ENCODE measurements around the gene RASSF4. TPM values are rescaled to one million over a fixed set of nuclear protein-coding genes. Genes with fewer than 3 reads are reported as not detected.

RASSF4 gene
- total and polyA plus RNA-seq, 3 experiments from 2014 or later, result 0.85 to 2.8 (median 2.8) TPM

GRCh38 chr10:44935966-44936295, 23.7 kb upstream of the RASSF4 start:
- no peak overlapping the region for H3K27ac ChIP-seq (ENCODE audit: low read depth, low read length)
- peaks cover 0 to 22% of the 10 kb centered on the region in 2 donors for H3K27me3 Mint-ChIP-seq
- H3K9me3 ChIP-seq (ENCODE audit: low read length), result no peaks in the 10 kb centered on the region
- ChIA-PET CTCF (interaction anchor here (2.0 kb wide), 1 partner anchor 38 kb away, joined by 7 read pairs; no protein-coding TSS in a partner anchor), POLR2A (no interaction called here)
- no peaks in the 10 kb centered on the region for H3K4me1 ChIP-seq (ENCODE audit: insufficient read depth, low read length)
- H3K36me3 Mint-ChIP-seq, result peaks cover 0 to under 1% (median 0%) of the 10 kb centered on the region in 3 donors
- H3K4me3 Mint-ChIP-seq, result no peak overlapping the region
- DNase-seq, result no peak
- H3K36me3 ChIP-seq (ENCODE audit: insufficient read depth, low read length), result no peaks in the 10 kb centered on the region
- no peaks in the 10 kb centered on the region for H3K27me3 ChIP-seq (ENCODE audit: insufficient read depth, low read length, poor library complexity, severe bottlenecking)
- H3K4me1 Mint-ChIP-seq, result peaks cover 0 to 4% (median 0%) of the 10 kb centered on the region in 3 donors
- H3K9me3 Mint-ChIP-seq, result peaks cover 0 to 5% (median 0%) of the 10 kb centered on the region in 5 donors
- H3K4me3 ChIP-seq (ENCODE audit: low read length), result no peak overlapping the region
- H3K27ac Mint-ChIP-seq, result peak overlapping the region in 2 of 8 donors; percentile 76 to 79

DNA sequence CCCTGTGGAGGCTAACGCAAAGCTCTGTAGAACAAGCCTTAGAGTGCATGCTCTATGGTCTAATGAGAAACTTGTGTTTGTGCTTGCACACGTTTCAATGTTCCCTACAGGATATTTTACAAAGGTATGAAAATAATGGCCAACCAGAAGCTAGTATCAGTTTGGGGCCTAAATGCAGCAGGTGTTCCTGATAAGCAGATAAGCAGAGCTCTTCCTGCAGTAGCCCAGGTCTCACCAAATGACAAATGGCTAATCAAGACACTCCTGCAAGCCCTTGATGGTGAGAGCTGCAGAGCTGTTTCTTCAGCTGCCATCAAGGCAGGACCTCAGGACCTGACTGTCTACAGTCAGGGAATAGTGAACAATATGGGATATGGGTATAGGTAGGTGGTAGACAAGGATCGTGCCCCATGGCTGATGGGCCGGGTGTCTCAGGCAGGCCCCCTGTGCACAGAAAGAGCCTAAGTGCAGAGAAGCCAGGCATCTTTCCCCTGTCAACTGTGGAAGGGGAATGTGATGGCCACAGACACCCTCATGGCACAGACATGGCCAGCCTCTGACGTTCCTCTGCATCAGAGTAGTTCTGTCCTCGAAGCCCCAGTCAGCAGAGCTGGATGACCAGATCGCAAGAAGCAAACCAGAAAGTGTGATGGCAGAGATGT, 23.2 kb upstream of the RASSF4 start:
- Mint-ChIP-seq H3K4me1 (peaks cover 0 to 4% (median 0%) of the 10 kb centered on the region in 3 donors), H3K4me3 (no peak overlapping the region), H3K36me3 (peaks cover 0 to 4% (median 0%) of the 10 kb centered on the region in 3 donors), H3K27me3 (peaks cover under 1 to 27% of the 10 kb centered on the region in 2 donors), H3K27ac (no peak overlapping the region), H3K9me3 (peaks cover 0 to 7% (median 5%) of the 10 kb centered on the region in 5 donors)
- no peaks in the 10 kb centered on the region for H3K36me3 ChIP-seq (ENCODE audit: insufficient read depth, low read length)
- DNase-seq, result no peak
- H3K9me3 ChIP-seq (ENCODE audit: low read length), result no peaks in the 10 kb centered on the region
- no peak overlapping the region for H3K4me3 ChIP-seq (ENCODE audit: low read length)
- ChIA-PET POLR2A (no interaction called here), CTCF (interaction anchor here (2.0 kb wide), 1 partner anchor 37 kb away, joined by 7 read pairs; no protein-coding TSS in a partner anchor)
- H3K4me1 ChIP-seq (ENCODE audit: insufficient read depth, low read length), result no peaks in the 10 kb centered on the region
- no peak overlapping the region for H3K27ac ChIP-seq (ENCODE audit: low read depth, low read length)
- H3K27me3 ChIP-seq (ENCODE audit: insufficient read depth, low read length, poor library complexity, severe bottlenecking), result no peaks in the 10 kb centered on the region

DNA sequence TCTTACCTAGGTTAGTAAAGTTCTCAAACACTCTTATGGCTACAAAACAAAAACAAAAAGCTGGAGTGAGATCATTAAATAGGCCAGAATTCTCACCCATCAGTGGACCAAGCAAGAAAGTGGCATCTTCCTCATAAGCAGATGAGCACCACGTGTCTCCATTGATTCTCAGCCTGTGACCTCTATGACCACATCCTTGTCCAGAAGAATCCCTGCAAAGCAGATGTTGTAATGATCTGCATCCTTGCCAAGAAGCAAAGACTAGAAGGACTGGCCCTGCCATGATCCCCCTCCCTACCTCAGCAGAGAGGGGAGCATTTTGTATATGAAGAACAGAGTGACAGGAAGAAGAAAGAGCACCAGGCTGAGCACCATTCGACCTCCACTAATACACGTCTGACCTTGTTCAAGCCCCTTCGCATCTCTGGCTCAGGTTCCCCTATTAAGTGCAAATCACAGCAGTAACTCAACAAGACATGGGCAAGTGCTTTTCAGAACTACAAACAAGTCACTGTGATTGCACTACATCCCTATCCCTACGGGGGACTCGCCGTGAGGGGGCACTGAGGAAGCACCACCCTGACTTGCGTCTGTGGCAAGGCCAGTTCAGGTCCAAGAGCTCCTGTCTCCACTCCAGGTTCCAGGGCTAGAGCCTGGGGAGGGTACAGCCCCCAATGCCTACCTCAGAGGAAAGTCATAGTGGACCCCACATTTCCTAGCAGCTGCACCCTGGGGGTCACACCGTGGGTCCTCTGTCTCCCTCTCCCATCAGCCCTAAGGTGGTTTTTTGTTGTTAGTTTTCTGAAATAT, 22.2 kb upstream of the RASSF4 start:
- no peak overlapping the region for H3K27ac ChIP-seq (ENCODE audit: low read depth, low read length)
- H3K9me3 ChIP-seq (ENCODE audit: low read length), result no peaks in the 10 kb centered on the region
- peaks cover 0 to 11% (median 5%) of the 10 kb centered on the region in 5 donors for H3K9me3 Mint-ChIP-seq

DNA sequence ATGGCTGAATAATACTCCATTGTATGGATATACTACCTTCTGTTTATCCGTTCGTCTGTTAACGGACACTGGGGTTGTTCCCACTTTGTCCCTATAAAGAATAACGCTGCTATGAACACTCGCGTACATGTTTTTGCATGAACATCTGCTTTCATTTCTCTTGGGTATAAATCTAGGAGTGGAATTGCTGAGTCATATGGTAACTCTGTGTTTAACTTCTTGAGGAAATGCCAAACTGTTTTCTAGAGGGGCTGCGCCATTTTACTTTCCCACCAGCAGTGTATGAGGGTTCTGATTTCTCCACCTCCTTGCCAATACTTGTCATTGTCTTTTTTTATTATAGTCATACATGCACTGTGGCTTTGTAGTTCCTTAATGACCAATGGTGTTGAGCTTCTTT, 20.6 kb upstream of the RASSF4 start:
- H3K36me3 ChIP-seq (ENCODE audit: insufficient read depth, low read length), result no peaks in the 10 kb centered on the region
- Mint-ChIP-seq H3K27ac (no peak overlapping the region), H3K4me1 (peaks cover 0 to 4% (median 0%) of the 10 kb centered on the region in 3 donors), H3K27me3 (peaks cover 7 to 41% of the 10 kb centered on the region in 2 donors), H3K36me3 (peaks cover 0 to 7% (median 0%) of the 10 kb centered on the region in 3 donors), H3K4me3 (no peak overlapping the region), H3K9me3 (peaks cover 6 to 19% (median 12%) of the 10 kb centered on the region in 5 donors)
- no peak for DNase-seq
- H3K4me1 ChIP-seq (ENCODE audit: insufficient read depth, low read length), result no peaks in the 10 kb centered on the region
- H3K27ac ChIP-seq (ENCODE audit: low read depth, low read length), result no peak overlapping the region
- H3K4me3 ChIP-seq (ENCODE audit: low read length), result no peak overlapping the region
- ChIA-PET POLR2A (no interaction called here), CTCF (no interaction called here)
- H3K9me3 ChIP-seq (ENCODE audit: low read length), result no peaks in the 10 kb centered on the region
- H3K27me3 ChIP-seq (ENCODE audit: insufficient read depth, low read length, poor library complexity, severe bottlenecking), result no peaks in the 10 kb centered on the region

More for the DNA sequence above, 22.2 kb upstream of the RASSF4 start:
- H3K27me3 Mint-ChIP-seq, result peaks cover 3 to 33% of the 10 kb centered on the region in 2 donors
- H3K27ac Mint-ChIP-seq, result peak overlapping the region in 2 of 8 donors; percentile 20 to 31
- no peaks in the 10 kb centered on the region for H3K4me1 ChIP-seq (ENCODE audit: insufficient read depth, low read length)
- H3K4me3 ChIP-seq (ENCODE audit: low read length), result no peak overlapping the region
- H3K4me3 Mint-ChIP-seq, result no peak overlapping the region
- no peaks in the 10 kb centered on the region for H3K36me3 ChIP-seq (ENCODE audit: insufficient read depth, low read length)
- peaks cover 0 to 4% (median 0%) of the 10 kb centered on the region in 3 donors for H3K36me3 Mint-ChIP-seq
- DNase-seq, result no peak
- POLR2A ChIA-PET, result no interaction called here
- CTCF ChIA-PET, result interaction anchor here (2.0 kb wide), 1 partner anchor 36 kb away, joined by 7 read pairs; no protein-coding TSS in a partner anchor
- H3K27me3 ChIP-seq (ENCODE audit: insufficient read depth, low read length, poor library complexity, severe bottlenecking), result no peaks in the 10 kb centered on the region
- H3K4me1 Mint-ChIP-seq, result peaks cover 0 to 4% (median 0%) of the 10 kb centered on the region in 3 donors

DNA sequence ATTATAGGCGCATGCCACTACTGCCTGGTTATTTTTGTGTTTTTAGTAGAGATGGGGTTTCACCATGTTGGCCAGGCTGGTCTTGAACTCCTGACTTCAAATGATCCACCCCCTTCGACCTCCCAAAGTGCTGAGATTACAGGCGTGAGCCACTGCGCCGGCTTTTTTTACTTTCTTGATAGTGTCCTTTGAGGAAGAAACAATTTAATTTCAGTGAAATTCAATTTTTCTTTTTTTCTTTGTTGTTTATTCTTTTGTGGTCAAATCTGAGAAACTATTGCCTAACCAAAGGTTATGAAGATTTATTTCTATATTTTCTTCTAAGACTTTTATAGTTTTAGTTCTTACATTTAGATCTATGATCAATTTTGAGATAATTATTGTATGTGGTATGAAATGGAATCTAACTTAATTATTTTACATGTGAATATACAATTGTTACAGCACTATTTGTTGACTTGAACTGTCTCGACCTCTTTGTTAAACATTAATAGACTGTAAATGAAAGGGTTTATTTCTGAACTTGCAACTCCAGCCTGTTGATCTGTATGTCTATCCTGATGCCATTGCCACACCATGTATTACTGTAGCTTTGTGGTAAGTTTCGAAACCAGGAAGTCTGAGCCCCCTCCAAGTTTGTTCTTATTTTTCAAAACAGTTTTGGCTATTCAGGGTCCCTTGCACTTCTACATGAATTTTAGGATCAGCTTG, 19.8 kb upstream of the RASSF4 start:
- Histone ChIP-seq H3K9me3 (ENCODE audit: low read length) (peaks cover 4% of the 10 kb centered on the region), H3K4me1 (ENCODE audit: insufficient read depth, low read length) (no peaks in the 10 kb centered on the region), H3K27me3 (ENCODE audit: insufficient read depth, low read length, poor library complexity, severe bottlenecking) (no peaks in the 10 kb centered on the region), H3K4me3 (ENCODE audit: low read length) (no peak overlapping the region), H3K27ac (ENCODE audit: low read depth, low read length) (no peak overlapping the region), H3K36me3 (ENCODE audit: insufficient read depth, low read length) (no peaks in the 10 kb centered on the region)
- CTCF ChIA-PET, result no interaction called here
- H3K4me1 Mint-ChIP-seq, result peaks cover 0 to 4% (median 0%) of the 10 kb centered on the region in 3 donors
- no peak overlapping the region for H3K27ac Mint-ChIP-seq
- H3K9me3 Mint-ChIP-seq, result peaks cover 14 to 27% (median 20%) of the 10 kb centered on the region in 5 donors
- no peak overlapping the region for H3K4me3 Mint-ChIP-seq
- peaks cover 7 to 42% of the 10 kb centered on the region in 2 donors for H3K27me3 Mint-ChIP-seq
- POLR2A ChIA-PET, result no interaction called here
- H3K36me3 Mint-ChIP-seq, result peaks cover 0 to 7% (median 0%) of the 10 kb centered on the region in 3 donors
- DNase-seq, result no peak

- H3K4me3 Mint-ChIP-seq, result no peak overlapping the region
- no peak overlapping the region for H3K4me3 ChIP-seq (ENCODE audit: low read length)
- peaks cover 4% of the 10 kb centered on the region for H3K9me3 ChIP-seq (ENCODE audit: low read length)
- H3K27ac Mint-ChIP-seq, result no peak overlapping the region
- no peak overlapping the region for H3K27ac ChIP-seq (ENCODE audit: low read depth, low read length)
- H3K9me3 Mint-ChIP-seq, result peaks cover 20 to 31% (median 22%) of the 10 kb centered on the region in 5 donors
- DNase-seq, result no peak
- CTCF ChIA-PET, result no interaction called here
- H3K36me3 Mint-ChIP-seq, result peaks cover 0 to 11% (median 1%) of the 10 kb centered on the region in 3 donors
- no peaks in the 10 kb centered on the region for H3K36me3 ChIP-seq (ENCODE audit: insufficient read depth, low read length)
- no peaks in the 10 kb centered on the region for H3K4me1 ChIP-seq (ENCODE audit: insufficient read depth, low read length)
- no peaks in the 10 kb centered on the region for H3K4me1 Mint-ChIP-seq
- H3K27me3 Mint-ChIP-seq, result peaks cover 7 to 36% of the 10 kb centered on the region in 2 donors
- POLR2A ChIA-PET, result no interaction called here
- H3K27me3 ChIP-seq (ENCODE audit: insufficient read depth, low read length, poor library complexity, severe bottlenecking), result no peaks in the 10 kb centered on the region
Measured at GRCh38 chr10:44944354-44944753, 15.2 kb upstream of the RASSF4 start.

DNA sequence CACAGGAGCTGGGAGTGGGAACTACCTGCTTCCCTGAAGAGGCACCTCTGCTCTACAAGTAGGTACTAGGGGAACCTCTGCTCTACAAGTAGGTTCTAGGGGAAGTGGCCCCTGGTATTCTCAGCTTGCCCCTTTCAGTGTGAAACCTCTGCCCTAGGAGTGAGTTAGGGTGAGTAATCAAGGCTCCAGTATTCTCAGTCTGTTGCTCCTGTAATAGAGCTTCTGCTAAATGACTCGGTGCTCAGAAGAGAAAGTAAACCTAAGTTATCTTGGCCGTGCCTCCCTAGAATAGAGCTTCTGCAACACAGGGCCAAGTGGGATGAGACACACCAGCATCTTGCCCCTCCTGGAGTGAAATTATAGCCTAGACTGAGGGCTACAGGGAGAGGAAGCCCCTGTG, 13.4 kb upstream of the RASSF4 start:
- H3K27me3 ChIP-seq (ENCODE audit: insufficient read depth, low read length, poor library complexity, severe bottlenecking), result no peaks in the 10 kb centered on the region
- no peak overlapping the region for H3K4me3 ChIP-seq (ENCODE audit: low read length)
- peaks cover 4% of the 10 kb centered on the region for H3K9me3 ChIP-seq (ENCODE audit: low read length)
- peaks cover 20 to 27% (median 22%) of the 10 kb centered on the region in 5 donors for H3K9me3 Mint-ChIP-seq
- no peaks in the 10 kb centered on the region for H3K4me1 ChIP-seq (ENCODE audit: insufficient read depth, low read length)
- peaks cover 7 to 25% of the 10 kb centered on the region in 2 donors for H3K27me3 Mint-ChIP-seq
- POLR2A ChIA-PET, result no interaction called here
- no peaks in the 10 kb centered on the region for H3K4me1 Mint-ChIP-seq
- CTCF ChIA-PET, result interaction anchor here (2.8 kb wide), 1 partner anchor 14 kb away, joined by 13 read pairs; no protein-coding TSS in a partner anchor
- no peak overlapping the region for H3K27ac ChIP-seq (ENCODE audit: low read depth, low read length)
- H3K36me3 Mint-ChIP-seq, result peaks cover 2 to 8% (median 4%) of the 10 kb centered on the region in 3 donors
- no peak overlapping the region for H3K27ac Mint-ChIP-seq
- no peak for DNase-seq
- H3K36me3 ChIP-seq (ENCODE audit: insufficient read depth, low read length), result no peaks in the 10 kb centered on the region
- H3K4me3 Mint-ChIP-seq, result no peak overlapping the region

Data from CD8-positive, alpha-beta memory T cell (primary cell).